RWPE1 (cell line): Measurements from ENCODE around the gene HK1.
A peak's percentile ranks its signal among the peaks of the same experiment; 100 is the strongest.

Experiments used
- CTCF ChIA-PET: fragments of 350-600 bp; sonication (Branson Sonifier 250); formaldehyde crosslinking; extraction: SDS; loops from one replicate; lab custom pipeline; 2021; lab: Yijun Ruan, JAX
- POLR2A ChIA-PET: fragments of 400-600 bp; formaldehyde crosslinking; extraction: SDS; loops from one replicate; lab custom pipeline; 2020; ENCODE audit warnings: antibody characterized with exemption; ENCODE audit not compliant: low non-redundant PET; lab: Yijun Ruan, JAX
- DNase-seq: peaks from one replicate; pipeline ENCODE4 v3.0.0; 2012; ENCODE audit warnings: low spot score
- H3K27ac ChIP-seq: fragments of 450-650 bp; 2 replicates; pipeline ENCODE4 v1.5.1; 2017
- TF ChIP-seq, protein P1 (sequence below): fragments of 450-650 bp; conservative IDR thresholded peaks from 2 replicates; pipeline ENCODE4 v1.5.1; 2017; ENCODE audit warnings: low read depth, mild to moderate bottlenecking

The HK1 gene

GRCh38 chr10:69359594-69359993 lies 81.3 kb downstream of the HK1 start:
- CTCF ChIA-PET, result no interaction called here
- TF ChIP-seq, protein P1, sequence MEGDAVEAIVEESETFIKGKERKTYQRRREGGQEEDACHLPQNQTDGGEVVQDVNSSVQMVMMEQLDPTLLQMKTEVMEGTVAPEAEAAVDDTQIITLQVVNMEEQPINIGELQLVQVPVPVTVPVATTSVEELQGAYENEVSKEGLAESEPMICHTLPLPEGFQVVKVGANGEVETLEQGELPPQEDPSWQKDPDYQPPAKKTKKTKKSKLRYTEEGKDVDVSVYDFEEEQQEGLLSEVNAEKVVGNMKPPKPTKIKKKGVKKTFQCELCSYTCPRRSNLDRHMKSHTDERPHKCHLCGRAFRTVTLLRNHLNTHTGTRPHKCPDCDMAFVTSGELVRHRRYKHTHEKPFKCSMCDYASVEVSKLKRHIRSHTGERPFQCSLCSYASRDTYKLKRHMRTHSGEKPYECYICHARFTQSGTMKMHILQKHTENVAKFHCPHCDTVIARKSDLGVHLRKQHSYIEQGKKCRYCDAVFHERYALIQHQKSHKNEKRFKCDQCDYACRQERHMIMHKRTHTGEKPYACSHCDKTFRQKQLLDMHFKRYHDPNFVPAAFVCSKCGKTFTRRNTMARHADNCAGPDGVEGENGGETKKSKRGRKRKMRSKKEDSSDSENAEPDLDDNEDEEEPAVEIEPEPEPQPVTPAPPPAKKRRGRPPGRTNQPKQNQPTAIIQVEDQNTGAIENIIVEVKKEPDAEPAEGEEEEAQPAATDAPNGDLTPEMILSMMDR, result no peak
- no peak for DNase-seq
- H3K27ac ChIP-seq, result peak overlapping the region; percentile 87
- POLR2A ChIA-PET, result no interaction called here

GRCh38 chr10:69360485-69361302 lies 82.4 kb downstream of the HK1 start:
- peak; percentile 93 for DNase-seq
- TF ChIP-seq, protein P1, result no peak
- POLR2A ChIA-PET, result interaction anchor here (0.5 kb wide), 1 partner anchor 25 kb away, joined by 6 read pairs; no protein-coding TSS in a partner anchor
- CTCF ChIA-PET, result no interaction called here
- peak overlapping the region; percentile 87 for H3K27ac ChIP-seq

GRCh38 chr10:69361303-69361614 lies 83.0 kb downstream of the HK1 start:
- H3K27ac ChIP-seq, result peak overlapping the region; percentile 87
- CTCF ChIA-PET, result interaction anchor here (0.7 kb wide), 1 partner anchor 40 kb away, joined by 4 read pairs; no protein-coding TSS in a partner anchor
- DNase-seq, result no peak
- TF ChIP-seq, protein P1, result no peak
- POLR2A ChIA-PET, result no interaction called here

DNA sequence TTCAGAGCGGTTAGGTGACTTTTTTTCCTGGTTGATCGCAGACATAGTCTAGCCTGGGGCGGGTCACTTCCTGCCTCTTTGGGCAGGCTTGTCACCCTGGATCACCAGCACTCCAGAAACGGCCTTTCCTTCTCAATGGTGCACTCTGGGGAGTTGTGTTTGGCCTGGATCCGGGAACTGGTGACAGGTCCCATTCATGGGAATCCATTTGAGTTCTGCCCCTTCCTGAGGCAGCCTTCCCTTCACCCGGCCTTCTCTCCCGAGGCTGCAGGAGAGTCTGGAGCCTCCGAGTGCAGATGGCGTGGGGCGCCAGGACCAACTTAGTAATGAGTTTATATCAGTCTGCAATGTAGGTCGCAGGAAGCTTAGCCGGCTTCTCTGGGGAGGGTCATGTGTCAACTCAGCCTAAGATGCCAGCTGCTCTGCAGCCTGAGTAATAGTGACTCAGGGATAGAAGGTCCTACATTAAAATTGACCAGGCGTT lies 84.2 kb downstream of the HK1 start:
- ChIA-PET CTCF (interaction anchor here (0.6 to 1.2 kb wide), 4 partner anchors 11 to 34 kb away, joined by 3 to 4 read pairs (median 4); no protein-coding TSS in a partner anchor), POLR2A (interaction anchor here (0.6 kb wide), 1 partner anchor 10 kb away, joined by 3 read pairs; no protein-coding TSS in a partner anchor)
- TF ChIP-seq, protein P1, result no peak
- H3K27ac ChIP-seq, result peak overlapping the region; percentile 72
- peak; percentile 60 for DNase-seq

DNA sequence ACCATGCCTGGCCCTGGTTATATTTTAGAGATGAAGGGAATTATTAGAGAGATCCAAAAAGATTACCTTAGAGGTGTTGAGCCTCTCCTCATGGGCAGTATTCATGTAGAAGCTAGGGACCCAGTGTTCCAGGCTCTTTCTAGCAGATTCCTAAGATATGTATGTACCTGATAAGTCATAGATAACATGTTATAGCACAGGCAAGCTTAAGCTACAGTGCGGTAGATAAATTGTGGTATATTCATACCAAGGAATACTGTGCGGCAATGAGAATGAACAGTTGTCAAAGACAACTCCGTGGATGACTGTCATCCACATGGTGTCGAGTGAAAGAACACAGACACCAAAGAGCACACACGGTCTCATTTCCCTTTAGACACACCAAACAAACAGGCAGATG lies 85.4 kb downstream of the HK1 start:
- ChIA-PET CTCF (interaction anchor here (0.6 to 1.2 kb wide), 2 partner anchors 29 to 124 kb away, joined by 3 to 5 read pairs; no protein-coding TSS in a partner anchor), POLR2A (no interaction called here)
- peak overlapping the region; percentile 72 for H3K27ac ChIP-seq
- no peak for DNase-seq
- TF ChIP-seq, protein P1, result no peak

DNA sequence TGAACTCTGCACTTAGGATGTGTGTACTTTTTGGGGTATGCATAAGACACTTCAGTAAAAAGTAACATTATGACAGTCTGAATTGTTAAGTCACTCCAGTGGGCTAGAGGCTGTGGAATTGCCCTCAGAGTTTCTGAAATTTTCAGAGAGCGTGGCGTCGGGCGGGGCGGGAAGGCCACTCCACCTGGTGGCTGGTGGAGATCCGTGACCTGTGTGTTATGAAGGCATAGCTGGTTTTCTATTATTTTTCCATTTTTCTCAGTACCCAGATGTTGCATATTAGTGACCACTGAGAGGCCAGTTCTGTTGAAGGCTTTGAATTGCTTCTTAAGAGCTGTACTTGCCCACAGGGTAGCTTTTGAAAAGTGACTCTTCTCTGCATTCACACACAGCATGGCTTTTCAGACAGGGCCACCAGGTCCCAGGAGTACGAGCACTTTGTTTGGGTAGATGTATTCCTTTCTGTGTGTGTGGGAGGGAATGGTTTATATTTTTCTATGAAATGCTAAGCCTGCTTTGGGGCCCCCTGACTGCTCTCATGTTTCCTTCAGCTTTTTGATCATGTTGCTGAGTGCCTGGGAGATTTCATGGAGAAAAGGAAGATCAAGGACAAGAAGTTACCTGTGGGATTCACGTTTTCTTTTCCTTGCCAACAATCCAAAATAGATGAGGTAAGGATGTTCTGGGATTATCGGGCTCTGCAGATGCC lies 86.1 kb downstream of the HK1 start:
- CTCF ChIA-PET, result interaction anchor here (0.6 to 0.7 kb wide), 2 partner anchors 125 to 934 kb away, joined by 3 to 5 read pairs; no protein-coding TSS in a partner anchor
- POLR2A ChIA-PET, result no interaction called here
- peak overlapping the region; percentile 36 for H3K27ac ChIP-seq
- TF ChIP-seq, protein P1, result no peak
- no peak for DNase-seq
